Peyer's patch (tissue), 4 donors: ENCODE data around the gene SLC50A1.

Experiments
- CTCF ChIP-seq, 6 experiments: fragments of 450-650 bp in 4 of 6; fragments of 200-600 bp in 2 of 6; sonication (generic) in 1 of 6; IDR thresholded peaks; one replicate each; pipeline ENCODE4 v1.5.1; 2017 to 2019; ENCODE audit warnings: antibody characterized with exemption in 6 of 6, mild to moderate bottlenecking in 3 of 6, moderate library complexity in 1 of 6
- POLR2A ChIP-seq, 2 donors: fragments of 450-650 bp; IDR thresholded peaks; one replicate each; pipeline ENCODE4 v1.5.1; 2017; ENCODE audit warnings: antibody characterized with exemption in 2 of 2, mild to moderate bottlenecking in 2 of 2, moderate library complexity in 2 of 2

GRCh38 chr1:155145491-155145890 lies 9.8 kb downstream of the SLC50A1 start:
- TF ChIP-seq CTCF (IDR thresholded peaks at IDR 0.05) (no peak), POLR2A (IDR thresholded peaks at IDR 0.05) (no peak)
